ENCODE results near the gene LYPLA2.

DNA sequence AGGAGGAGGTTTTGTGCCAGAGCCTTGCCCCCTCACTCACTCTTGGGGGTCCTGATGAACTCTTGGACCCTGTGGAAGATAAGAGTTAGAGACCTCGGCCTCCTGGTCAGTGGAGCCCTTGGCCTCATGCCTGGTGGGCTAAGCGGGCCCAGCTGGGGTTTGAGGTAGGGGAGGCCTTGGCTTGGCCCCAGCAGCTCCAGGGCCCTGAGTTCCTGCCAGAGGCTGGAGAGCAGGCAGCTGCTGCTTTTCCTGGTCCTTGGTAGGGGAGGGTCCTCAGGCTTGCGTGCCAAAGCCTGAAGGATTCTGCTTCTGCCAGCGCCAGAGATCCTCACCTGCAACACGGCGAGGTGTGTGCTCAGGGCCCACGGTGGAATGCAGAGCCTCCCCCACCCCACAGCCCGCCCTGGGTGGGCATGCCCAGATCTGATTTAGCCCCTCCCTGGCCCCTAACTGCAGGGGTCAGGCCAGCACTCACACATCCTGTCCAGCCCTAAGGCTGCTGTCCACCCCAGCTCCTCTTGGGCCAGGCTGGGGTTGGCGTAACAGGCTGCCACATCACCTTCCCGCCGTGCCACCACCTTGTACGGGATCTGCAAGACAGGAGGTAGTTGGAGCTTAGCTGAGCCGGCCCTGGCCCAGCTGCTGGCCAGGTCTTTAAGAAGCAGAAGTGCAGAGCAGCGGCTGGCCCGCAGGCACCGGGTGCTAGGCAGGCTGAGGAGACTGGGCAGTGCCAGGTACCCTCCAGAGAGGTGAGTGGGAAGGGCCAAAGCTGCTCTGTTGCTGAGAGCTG lies 4.9 kb downstream of the LYPLA2 start:
- TF ChIP-seq CTCF (IDR thresholded peaks at IDR 0.05) (no peak), EP300 (IDR thresholded peaks at IDR 0.05) (no peak), POLR2A (IDR thresholded peaks at IDR 0.05) (no peak), POLR2AphosphoS5 (IDR thresholded peaks at IDR 0.05) (no peak)

All from gastroesophageal sphincter (tissue), 3 donors.